H1 (cell line): ENCODE data around the gene RNASE2. TPM values are rescaled to one million over a fixed set of nuclear protein-coding genes. Genes with fewer than 3 reads are reported as not detected.

ENCODE experiments used
- TEAD4 ChIP-seq: IDR thresholded peaks from 2 replicates; pipeline ENCODE4 v1.6.1; 2012; ENCODE audit warnings: low read depth, low read length, inconsistent platforms, mixed read lengths
- polyA plus RNA-seq, 7 experiments: library from polyadenylated mRNA; depleted of rRNA in 3 of 7; stranded (reverse) in 5 of 7; unstranded in 2 of 7; fragments of >200 nt in 5 of 7; fragments of 200-250 nt in 2 of 7; gene quantifications; 1 replicate in 5 of 7; 2 replicates in 1 of 7; 4 replicates in 1 of 7; pipeline versions ENCODE4 v1.2.1 to v1.2.3, GENCODE V29; 2011 to 2013; ENCODE audit warnings: missing spikeins in 2 of 7, mixed read lengths in 2 of 7
- total RNA-seq: library from RNA; stranded (reverse); fragmentation: NEBNext Ultra II Directional; extraction: Animal tissue kit (Norgen Biotek cat#: 25700); gene quantifications from 2 replicates; pipeline ENCODE4 v1.2.1, GENCODE V29; 2021

Gene RNASE2
- total and polyA plus RNA-seq, 2 of the 8 experiments (the other 6 are each of a cell fraction or from before 2014, with no cell fraction given), result not detected

GRCh38 chr14:20998139-20998538 is 42.9 kb downstream of the RNASE2 start (continued):
- TF ChIP-seq TEAD4, result no peak
